D721Med (cell line): ENCODE results near the gene HOXC10.

Experiments used
- DNase-seq: peaks from one replicate; pipeline ENCODE4 v3.0.0; 2011; ENCODE audit warnings: low spot score; ENCODE audit not compliant: insufficient read length
- FAIRE-seq: peaks from 2 replicates; lab custom pipeline; 2011; peaks lifted over from hg19 to GRCh38; lab: Jason Lieb, UNC
- TF ChIP-seq, protein P1 (sequence below): IDR thresholded peaks from 2 replicates; pipeline ENCODE4 v1.5.1; 2012; ENCODE audit warnings: mild to moderate bottlenecking, control low read depth; ENCODE audit not compliant: insufficient read depth; ENCODE audit errors: missing control alignments

HOXC10 gene

GRCh38 chr12:53951577-53952334 lies 33.2 kb upstream of the HOXC10 start:
- FAIRE-seq: no peak
- TF ChIP-seq, protein P1, sequence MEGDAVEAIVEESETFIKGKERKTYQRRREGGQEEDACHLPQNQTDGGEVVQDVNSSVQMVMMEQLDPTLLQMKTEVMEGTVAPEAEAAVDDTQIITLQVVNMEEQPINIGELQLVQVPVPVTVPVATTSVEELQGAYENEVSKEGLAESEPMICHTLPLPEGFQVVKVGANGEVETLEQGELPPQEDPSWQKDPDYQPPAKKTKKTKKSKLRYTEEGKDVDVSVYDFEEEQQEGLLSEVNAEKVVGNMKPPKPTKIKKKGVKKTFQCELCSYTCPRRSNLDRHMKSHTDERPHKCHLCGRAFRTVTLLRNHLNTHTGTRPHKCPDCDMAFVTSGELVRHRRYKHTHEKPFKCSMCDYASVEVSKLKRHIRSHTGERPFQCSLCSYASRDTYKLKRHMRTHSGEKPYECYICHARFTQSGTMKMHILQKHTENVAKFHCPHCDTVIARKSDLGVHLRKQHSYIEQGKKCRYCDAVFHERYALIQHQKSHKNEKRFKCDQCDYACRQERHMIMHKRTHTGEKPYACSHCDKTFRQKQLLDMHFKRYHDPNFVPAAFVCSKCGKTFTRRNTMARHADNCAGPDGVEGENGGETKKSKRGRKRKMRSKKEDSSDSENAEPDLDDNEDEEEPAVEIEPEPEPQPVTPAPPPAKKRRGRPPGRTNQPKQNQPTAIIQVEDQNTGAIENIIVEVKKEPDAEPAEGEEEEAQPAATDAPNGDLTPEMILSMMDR: no peak
- no peak for DNase-seq

DNA sequence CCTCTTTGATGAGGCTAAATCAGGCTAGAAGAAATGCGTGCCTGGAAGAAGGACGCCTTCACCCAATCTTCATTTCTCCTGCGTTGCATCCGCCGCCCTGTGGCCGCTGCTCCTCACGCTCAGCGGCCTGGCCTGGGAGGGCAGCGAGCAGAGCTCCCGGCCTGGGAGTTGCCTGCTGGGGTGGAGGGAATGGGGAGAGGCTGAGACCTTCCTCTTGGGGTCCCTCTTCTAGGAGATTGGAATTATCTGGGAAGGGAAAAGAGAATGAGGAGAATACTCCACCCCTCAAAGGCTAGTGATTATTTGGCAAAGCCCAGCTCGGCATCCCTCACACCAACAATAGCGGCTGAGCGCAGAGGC lies 32.6 kb upstream of the HOXC10 start:
- FAIRE-seq (no peak), DNase-seq (no peak)
- TF ChIP-seq, protein P1: no peak

DNA sequence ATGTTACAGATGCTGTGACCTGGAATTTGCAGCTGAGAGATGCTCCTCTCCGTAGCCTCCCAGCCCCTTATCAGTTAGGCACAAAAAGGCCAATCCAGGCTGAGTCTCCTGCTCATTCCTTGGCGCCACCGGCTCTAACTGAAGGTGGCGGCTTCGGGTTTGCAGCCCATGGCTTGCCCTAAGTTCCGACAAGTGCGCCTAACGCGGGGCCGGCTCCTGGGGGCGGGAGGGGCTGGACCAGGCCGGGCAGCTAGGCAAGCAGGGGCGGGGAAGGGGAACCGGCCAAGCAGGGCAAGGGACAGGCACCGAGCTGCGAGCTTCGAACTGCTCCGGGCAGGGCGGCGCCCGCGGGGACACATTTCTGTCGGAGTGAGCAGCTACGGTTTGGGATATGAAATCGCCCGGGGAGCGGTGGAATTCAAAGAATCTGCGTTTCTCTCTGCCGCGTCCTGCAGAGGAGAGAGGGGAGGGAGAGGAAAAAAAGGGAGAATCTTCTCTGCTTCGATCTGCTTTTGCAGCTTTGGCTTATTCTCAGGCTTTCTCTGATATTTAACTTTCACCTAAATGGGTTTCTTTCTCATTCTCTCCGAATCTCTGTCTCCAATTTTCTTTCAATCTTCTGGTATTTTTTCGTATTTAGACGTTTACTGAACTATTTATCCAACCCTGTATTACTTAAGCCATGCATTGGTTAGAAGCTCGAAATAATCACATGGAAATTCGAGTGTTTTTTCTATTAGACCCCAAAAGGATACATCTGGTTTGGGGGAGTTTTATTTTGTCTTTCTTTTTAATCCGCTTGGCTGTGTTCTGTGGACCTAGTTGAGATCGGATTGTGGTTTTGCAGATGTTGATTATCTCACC lies 31.8 kb upstream of the HOXC10 start:
- TF ChIP-seq, protein P1: no peak
- FAIRE-seq: no peak
- no peak for DNase-seq

DNA sequence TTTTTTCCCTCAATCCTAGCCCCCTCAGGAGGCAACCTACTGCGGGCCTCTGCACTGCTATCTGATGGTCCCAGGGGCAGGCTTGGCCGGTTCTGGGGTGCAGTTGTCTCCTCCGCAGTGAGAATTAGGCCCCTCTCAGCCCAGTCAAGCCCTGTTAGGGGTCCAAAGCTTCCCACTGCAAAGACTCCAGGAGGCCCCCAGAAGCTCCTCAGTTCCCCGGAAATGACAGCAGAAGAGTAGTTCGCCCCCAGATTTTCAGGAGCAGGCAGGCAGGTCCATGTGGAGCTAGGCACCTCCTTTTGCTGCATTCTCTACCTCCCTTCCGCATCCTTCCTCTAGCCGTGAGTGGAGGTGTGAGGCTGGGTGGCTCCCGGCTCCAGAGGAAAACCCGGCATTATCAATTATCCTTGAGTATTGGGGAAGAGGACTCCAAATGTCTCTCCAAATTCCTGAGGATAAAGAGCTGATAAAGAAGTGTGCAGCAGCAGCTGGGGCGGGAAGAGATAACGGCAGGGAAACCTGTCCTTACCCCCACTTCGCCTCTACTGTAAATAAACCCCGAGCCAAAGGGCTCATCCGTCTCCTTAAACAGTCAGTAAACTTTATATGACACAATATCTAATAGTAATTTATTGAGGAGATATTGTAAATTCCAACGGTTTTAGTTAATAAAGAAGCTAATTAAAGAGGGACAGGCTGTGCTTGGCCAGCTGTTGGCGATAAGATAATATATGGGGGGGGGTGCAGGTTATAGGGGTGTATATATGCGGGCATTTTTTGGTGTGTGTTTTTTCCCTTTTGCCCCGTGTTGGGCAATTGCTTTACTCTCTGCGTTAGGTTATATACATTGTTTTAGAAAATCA lies 30.9 kb upstream of the HOXC10 start:
- TF ChIP-seq, protein P1: no peak
- DNase-seq: no peak
- FAIRE-seq: no peak

GRCh38 chr12:53954694-53955035 lies 30.3 kb upstream of the HOXC10 start, which contains the start of gene HOXC12:
HOXC12 (plus strand) TSS chr12:53954903; CDS start chr12:53954930, 27 bp downstream.
- FAIRE-seq (no peak), DNase-seq (no peak)
- TF ChIP-seq, protein P1: no peak

DNA sequence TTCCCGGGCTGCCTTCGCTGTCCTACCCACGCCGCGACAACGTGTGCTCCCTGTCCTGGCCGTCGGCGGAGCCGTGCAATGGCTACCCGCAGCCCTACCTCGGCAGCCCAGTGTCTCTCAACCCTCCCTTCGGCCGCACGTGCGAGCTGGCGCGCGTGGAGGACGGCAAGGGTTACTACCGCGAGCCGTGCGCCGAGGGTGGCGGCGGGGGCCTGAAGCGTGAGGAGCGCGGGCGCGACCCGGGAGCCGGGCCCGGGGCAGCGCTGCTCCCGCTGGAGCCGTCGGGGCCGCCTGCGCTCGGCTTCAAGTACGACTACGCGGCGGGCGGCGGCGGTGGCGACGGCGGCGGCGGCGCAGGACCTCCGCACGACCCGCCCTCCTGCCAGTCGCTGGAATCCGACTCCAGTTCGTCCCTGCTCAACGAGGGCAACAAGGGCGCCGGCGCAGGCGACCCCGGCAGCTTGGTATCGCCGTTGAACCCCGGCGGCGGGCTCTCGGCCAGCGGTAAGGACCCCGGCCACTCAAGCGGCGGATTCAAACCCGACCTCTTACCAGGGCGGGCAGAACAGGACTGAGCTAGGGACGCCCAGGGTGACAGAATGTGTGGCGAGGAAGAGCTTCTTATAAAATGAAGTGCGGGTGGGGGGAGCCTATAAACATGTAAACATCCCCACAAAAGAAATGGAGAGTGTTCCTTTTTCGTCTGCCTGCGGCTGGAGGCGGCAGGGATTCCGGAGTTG lies 29.7 kb upstream of the HOXC10 start:
- DNase-seq (no peak), FAIRE-seq (no peak)
- TF ChIP-seq, protein P1: no peak
